GM23338 (cell line): Measurements from ENCODE around the gene MLST8. TPM values are rescaled to one million over a fixed set of nuclear protein-coding genes. Genes with fewer than 3 reads are reported as not detected.

Source experiments
- ATAC-seq: fragments of 200-7000 bp; cut with Tn5 transposase; 3 replicates; pipeline ENCODE4 v1.9.1; 2020
- DNase-seq: peaks from one replicate; pipeline ENCODE4 v3.0.0-alpha.2; 2015; ENCODE audit warnings: low spot score
- H2AFZ ChIP-seq: fragments of 200-600 bp; sonication (generic); 2 replicates; pipeline ENCODE4 v1.8.0; 2016; ENCODE audit warnings: antibody characterized with exemption, mild to moderate bottlenecking, moderate library complexity
- H3F3A ChIP-seq: fragments of 200-600 bp; sonication (generic); replicated peaks from 2 replicates; pipeline ENCODE4 v1.8.0; 2017; ENCODE audit warnings: antibody characterized with exemption, mixed run types, low read depth
- H3K27ac ChIP-seq: fragments of 200-600 bp; sonication (generic); 2 replicates; pipeline ENCODE4 v1.6.1; 2016; ENCODE audit warnings: low read depth
- H3K27me3 ChIP-seq: fragments of 200-600 bp; sonication (generic); 2 replicates; pipeline ENCODE4 v1.8.0; 2016; ENCODE audit warnings: mild to moderate bottlenecking, mixed run types, moderate library complexity; ENCODE audit not compliant: insufficient read depth
- H3K36me3 ChIP-seq: fragments of 200-600 bp; sonication (generic); 2 replicates; pipeline ENCODE4 v1.8.0; 2016; ENCODE audit warnings: mild to moderate bottlenecking; ENCODE audit not compliant: insufficient read depth
- H3K4me1 ChIP-seq: fragments of 200-600 bp; sonication (generic); 2 replicates; pipeline ENCODE4 v1.8.0; 2016; ENCODE audit warnings: mild to moderate bottlenecking, moderate library complexity; ENCODE audit not compliant: insufficient read depth
- H3K4me2 ChIP-seq: fragments of 200-600 bp; sonication (generic); 2 replicates; pipeline ENCODE4 v1.7.1; 2017; ENCODE audit warnings: mixed run types
- H3K4me3 ChIP-seq: fragments of 200-600 bp; sonication (generic); 2 replicates; pipeline ENCODE4 v1.6.1; 2016; ENCODE audit warnings: mixed run types
- H3K79me2 ChIP-seq: fragments of 200-600 bp; sonication (generic); replicated peaks from 2 replicates; pipeline ENCODE4 v1.8.0; 2017; ENCODE audit warnings: mild to moderate bottlenecking; ENCODE audit not compliant: insufficient read depth
- H3K9me2 ChIP-seq: fragments of 200-600 bp; sonication (generic); 2 replicates; pipeline ENCODE4 v1.8.0; 2017; ENCODE audit not compliant: insufficient read depth
- H4K20me1 ChIP-seq: fragments of 200-600 bp; sonication (generic); replicated peaks from 2 replicates; pipeline ENCODE4 v1.8.0; 2017; ENCODE audit warnings: mild to moderate bottlenecking; ENCODE audit not compliant: insufficient read depth
- H3K27ac Mint-ChIP-seq: 2 replicates; pipeline ENCODE4 v1.8.0; 2020; ENCODE audit warnings: inconsistent platforms, mild to moderate bottlenecking, moderate library complexity, mixed read lengths
- H3K27me3 Mint-ChIP-seq: 3 replicates; pipeline ENCODE4 v1.8.0; 2022; ENCODE audit warnings: low read depth, mild to moderate bottlenecking, moderate library complexity, mixed read lengths, inconsistent platforms; ENCODE audit not compliant: insufficient read depth, poor library complexity
- H3K36me3 Mint-ChIP-seq: 3 replicates; pipeline ENCODE4 v1.8.0; 2021; ENCODE audit warnings: low read depth, mild to moderate bottlenecking, inconsistent platforms, moderate library complexity, mixed read lengths
- H3K4me1 Mint-ChIP-seq: 3 replicates; pipeline ENCODE4 v1.8.0; 2020; ENCODE audit warnings: mild to moderate bottlenecking, inconsistent platforms, mixed read lengths
- H3K4me3 Mint-ChIP-seq: 3 replicates; pipeline ENCODE4 v1.8.0; 2021; ENCODE audit warnings: moderate library complexity, mild to moderate bottlenecking, inconsistent platforms, mixed read lengths
- H3K9me3 Mint-ChIP-seq: 3 replicates; pipeline ENCODE4 v1.8.0; 2020; ENCODE audit warnings: moderate library complexity, mild to moderate bottlenecking, inconsistent platforms, mixed read lengths
- CREB1 ChIP-seq: fragments of 250-450 bp; sonication (Bioruptor Pico); IDR thresholded peaks from 2 replicates; pipeline ENCODE4 v1.5.0; 2020; ENCODE audit warnings: low read depth, mild to moderate bottlenecking, moderate library complexity
- EZH2 ChIP-seq: fragments of 200-600 bp; sonication (generic); IDR thresholded peaks from one replicate; pipeline ENCODE4 v1.8.0; 2017; ENCODE audit warnings: antibody characterized with exemption, mild to moderate bottlenecking, low read depth; ENCODE audit not compliant: unreplicated experiment
- EZH2phosphoT487 ChIP-seq: fragments of 200-600 bp; sonication (generic); IDR thresholded peaks from one replicate; pipeline ENCODE4 v1.8.1; 2018; ENCODE audit warnings: antibody characterized with exemption; ENCODE audit not compliant: unreplicated experiment
- JUNB ChIP-seq: IDR thresholded peaks from one replicate; pipeline ENCODE4 v1.6.1; 2016; ENCODE audit warnings: antibody characterized with exemption; ENCODE audit not compliant: unreplicated experiment
- NANOG ChIP-seq: IDR thresholded peaks from 2 replicates; pipeline ENCODE4 v1.6.1; 2016; ENCODE audit warnings: antibody characterized with exemption, borderline replicate concordance
- POLR2AphosphoS5 ChIP-seq: IDR thresholded peaks from 2 replicates; pipeline ENCODE4 v1.6.1; 2016; ENCODE audit warnings: antibody characterized with exemption, low read depth
- STAT1 ChIP-seq: IDR thresholded peaks from one replicate; pipeline ENCODE4 v1.6.1; 2016; ENCODE audit warnings: antibody characterized with exemption; ENCODE audit not compliant: unreplicated experiment
- ZNF114 ChIP-seq: fragments of 250-450 bp; sonication (Bioruptor Pico); IDR thresholded peaks from 2 replicates; pipeline ENCODE4 v1.5.0; 2020; ENCODE audit warnings: mild to moderate bottlenecking, moderate library complexity
- ZNF331 ChIP-seq: fragments of 250-450 bp; sonication (Bioruptor Pico); IDR thresholded peaks from 2 replicates; pipeline ENCODE4 v1.5.0; 2020; ENCODE audit warnings: low read depth, mild to moderate bottlenecking, moderate library complexity
- polyA plus RNA-seq: library from polyadenylated mRNA; unstranded; fragments of >200 nt; fragmentation: Nextera tagmentation; extraction: Ambion mirVana; gene quantifications from 2 replicates; pipeline ENCODE4 v1.2.1, GENCODE V29; 2016
- total RNA-seq: library from RNA; depleted of rRNA; stranded (reverse); fragments of >200 nt; shearing (Covaris generic); gene quantifications from 2 replicates; pipeline ENCODE4 v1.2.3, GENCODE V29; 2014
- TF ChIP-seq, protein P1 (sequence below): IDR thresholded peaks from 2 replicates; pipeline ENCODE4 v1.6.1; 2016; ENCODE audit warnings: antibody characterized with exemption
- TF ChIP-seq, protein P2 (sequence below): fragments of 250-450 bp; sonication (Bioruptor Pico); IDR thresholded peaks from 2 replicates; pipeline ENCODE4 v1.5.0; 2020; ENCODE audit warnings: mild to moderate bottlenecking, moderate library complexity
- TF ChIP-seq, protein P3 (sequence below), 2 experiments: fragments of 200-600 bp in 1 of 2; sonication (generic) in 1 of 2; conservative IDR thresholded peaks; 2 replicates each; pipeline versions ENCODE4 v1.5.1 to v1.6.1; 2016 to 2017; ENCODE audit warnings: antibody characterized with exemption in 2 of 2, low read depth in 2 of 2, mild to moderate bottlenecking in 2 of 2, moderate library complexity in 1 of 2
- TF ChIP-seq, protein P4 (sequence below): IDR thresholded peaks from one replicate; pipeline ENCODE4 v1.6.1; 2018; ENCODE audit warnings: antibody characterized with exemption; ENCODE audit not compliant: unreplicated experiment

Gene MLST8
- total and polyA plus RNA-seq, 2 experiments from 2014 or later: 58.8 to 138 TPM

DNA sequence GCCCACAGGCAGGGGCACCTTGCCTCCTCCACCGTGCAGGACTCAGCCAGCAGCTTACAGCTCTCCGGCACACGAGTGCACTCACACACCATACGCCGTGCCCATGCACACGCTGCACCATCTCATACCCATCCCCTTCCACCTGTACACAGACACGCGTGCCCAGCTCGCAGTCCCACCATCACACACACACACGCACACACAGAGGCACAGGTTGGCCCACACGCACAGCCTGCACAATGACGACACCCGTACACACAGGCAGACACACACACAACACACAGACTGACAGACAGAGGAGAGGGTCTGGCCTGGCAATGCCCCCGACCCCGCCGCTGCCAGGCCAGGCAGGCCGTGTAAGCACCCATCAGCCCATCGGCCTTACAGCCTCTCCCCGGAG lies 20.9 kb upstream of the MLST8 start:
- H3K9me3 Mint-ChIP-seq: no peaks in the 10 kb centered on the region
- Histone ChIP-seq H3K27ac (no peak overlapping the region), H3K36me3 (no peaks in the 10 kb centered on the region)

More for the DNA sequence above, 20.9 kb upstream of the MLST8 start:
- H2AFZ ChIP-seq: no peak overlapping the region
- no peaks in the 10 kb centered on the region for H4K20me1 ChIP-seq
- no peaks in the 10 kb centered on the region for H3F3A ChIP-seq
- H3K36me3 Mint-ChIP-seq: no peaks in the 10 kb centered on the region; the same call in 2 of the 3 replicates
- H3K27ac Mint-ChIP-seq: no peak overlapping the region
- H3K4me2 ChIP-seq: no peak overlapping the region
- H3K4me1 Mint-ChIP-seq: peaks cover 6% of the 10 kb centered on the region
- no peak overlapping the region for H3K4me3 ChIP-seq
- H3K27me3 ChIP-seq: no peaks in the 10 kb centered on the region
- no peaks in the 10 kb centered on the region for H3K4me1 ChIP-seq
- TF ChIP-seq, protein P1, sequence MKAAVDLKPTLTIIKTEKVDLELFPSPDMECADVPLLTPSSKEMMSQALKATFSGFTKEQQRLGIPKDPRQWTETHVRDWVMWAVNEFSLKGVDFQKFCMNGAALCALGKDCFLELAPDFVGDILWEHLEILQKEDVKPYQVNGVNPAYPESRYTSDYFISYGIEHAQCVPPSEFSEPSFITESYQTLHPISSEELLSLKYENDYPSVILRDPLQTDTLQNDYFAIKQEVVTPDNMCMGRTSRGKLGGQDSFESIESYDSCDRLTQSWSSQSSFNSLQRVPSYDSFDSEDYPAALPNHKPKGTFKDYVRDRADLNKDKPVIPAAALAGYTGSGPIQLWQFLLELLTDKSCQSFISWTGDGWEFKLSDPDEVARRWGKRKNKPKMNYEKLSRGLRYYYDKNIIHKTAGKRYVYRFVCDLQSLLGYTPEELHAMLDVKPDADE: no peak
- TF ChIP-seq EZH2phosphoT487: no peak
- no peak for TF ChIP-seq NANOG
- TF ChIP-seq, protein P2, sequence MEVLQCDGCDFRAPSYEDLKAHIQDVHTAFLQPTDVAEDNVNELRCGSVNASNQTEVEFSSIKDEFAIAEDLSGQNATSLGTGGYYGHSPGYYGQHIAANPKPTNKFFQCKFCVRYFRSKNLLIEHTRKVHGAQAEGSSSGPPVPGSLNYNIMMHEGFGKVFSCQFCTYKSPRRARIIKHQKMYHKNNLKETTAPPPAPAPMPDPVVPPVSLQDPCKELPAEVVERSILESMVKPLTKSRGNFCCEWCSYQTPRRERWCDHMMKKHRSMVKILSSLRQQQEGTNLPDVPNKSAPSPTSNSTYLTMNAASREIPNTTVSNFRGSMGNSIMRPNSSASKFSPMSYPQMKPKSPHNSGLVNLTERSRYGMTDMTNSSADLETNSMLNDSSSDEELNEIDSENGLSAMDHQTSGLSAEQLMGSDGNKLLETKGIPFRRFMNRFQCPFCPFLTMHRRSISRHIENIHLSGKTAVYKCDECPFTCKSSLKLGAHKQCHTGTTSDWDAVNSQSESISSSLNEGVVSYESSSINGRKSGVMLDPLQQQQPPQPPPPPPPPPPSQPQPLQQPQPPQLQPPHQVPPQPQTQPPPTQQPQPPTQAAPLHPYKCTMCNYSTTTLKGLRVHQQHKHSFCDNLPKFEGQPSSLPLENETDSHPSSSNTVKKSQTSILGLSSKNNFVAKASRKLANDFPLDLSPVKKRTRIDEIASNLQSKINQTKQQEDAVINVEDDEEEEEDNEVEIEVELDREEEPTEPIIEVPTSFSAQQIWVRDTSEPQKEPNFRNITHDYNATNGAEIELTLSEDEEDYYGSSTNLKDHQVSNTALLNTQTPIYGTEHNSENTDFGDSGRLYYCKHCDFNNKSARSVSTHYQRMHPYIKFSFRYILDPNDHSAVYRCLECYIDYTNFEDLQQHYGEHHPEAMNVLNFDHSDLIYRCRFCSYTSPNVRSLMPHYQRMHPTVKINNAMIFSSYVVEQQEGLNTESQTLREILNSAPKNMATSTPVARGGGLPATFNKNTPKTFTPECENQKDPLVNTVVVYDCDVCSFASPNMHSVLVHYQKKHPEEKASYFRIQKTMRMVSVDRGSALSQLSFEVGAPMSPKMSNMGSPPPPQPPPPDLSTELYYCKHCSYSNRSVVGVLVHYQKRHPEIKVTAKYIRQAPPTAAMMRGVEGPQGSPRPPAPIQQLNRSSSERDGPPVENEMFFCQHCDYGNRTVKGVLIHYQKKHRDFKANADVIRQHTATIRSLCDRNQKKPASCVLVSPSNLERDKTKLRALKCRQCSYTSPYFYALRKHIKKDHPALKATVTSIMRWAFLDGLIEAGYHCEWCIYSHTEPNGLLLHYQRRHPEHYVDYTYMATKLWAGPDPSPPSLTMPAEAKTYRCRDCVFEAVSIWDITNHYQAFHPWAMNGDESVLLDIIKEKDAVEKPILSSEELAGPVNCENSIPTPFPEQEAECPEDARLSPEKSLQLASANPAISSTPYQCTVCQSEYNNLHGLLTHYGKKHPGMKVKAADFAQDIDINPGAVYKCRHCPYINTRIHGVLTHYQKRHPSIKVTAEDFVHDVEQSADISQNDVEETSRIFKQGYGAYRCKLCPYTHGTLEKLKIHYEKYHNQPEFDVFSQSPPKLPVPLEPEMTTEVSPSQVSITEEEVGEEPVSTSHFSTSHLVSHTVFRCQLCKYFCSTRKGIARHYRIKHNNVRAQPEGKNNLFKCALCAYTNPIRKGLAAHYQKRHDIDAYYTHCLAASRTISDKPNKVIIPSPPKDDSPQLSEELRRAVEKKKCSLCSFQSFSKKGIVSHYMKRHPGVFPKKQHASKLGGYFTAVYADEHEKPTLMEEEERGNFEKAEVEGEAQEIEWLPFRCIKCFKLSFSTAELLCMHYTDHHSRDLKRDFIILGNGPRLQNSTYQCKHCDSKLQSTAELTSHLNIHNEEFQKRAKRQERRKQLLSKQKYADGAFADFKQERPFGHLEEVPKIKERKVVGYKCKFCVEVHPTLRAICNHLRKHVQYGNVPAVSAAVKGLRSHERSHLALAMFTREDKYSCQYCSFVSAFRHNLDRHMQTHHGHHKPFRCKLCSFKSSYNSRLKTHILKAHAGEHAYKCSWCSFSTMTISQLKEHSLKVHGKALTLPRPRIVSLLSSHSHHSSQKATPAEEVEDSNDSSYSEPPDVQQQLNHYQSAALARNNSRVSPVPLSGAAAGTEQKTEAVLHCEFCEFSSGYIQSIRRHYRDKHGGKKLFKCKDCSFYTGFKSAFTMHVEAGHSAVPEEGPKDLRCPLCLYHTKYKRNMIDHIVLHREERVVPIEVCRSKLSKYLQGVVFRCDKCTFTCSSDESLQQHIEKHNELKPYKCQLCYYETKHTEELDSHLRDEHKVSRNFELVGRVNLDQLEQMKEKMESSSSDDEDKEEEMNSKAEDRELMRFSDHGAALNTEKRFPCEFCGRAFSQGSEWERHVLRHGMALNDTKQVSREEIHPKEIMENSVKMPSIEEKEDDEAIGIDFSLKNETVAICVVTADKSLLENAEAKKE: no peak
- no peak for TF ChIP-seq POLR2AphosphoS5
- no peak for TF ChIP-seq JUNB
- TF ChIP-seq, protein P3, sequence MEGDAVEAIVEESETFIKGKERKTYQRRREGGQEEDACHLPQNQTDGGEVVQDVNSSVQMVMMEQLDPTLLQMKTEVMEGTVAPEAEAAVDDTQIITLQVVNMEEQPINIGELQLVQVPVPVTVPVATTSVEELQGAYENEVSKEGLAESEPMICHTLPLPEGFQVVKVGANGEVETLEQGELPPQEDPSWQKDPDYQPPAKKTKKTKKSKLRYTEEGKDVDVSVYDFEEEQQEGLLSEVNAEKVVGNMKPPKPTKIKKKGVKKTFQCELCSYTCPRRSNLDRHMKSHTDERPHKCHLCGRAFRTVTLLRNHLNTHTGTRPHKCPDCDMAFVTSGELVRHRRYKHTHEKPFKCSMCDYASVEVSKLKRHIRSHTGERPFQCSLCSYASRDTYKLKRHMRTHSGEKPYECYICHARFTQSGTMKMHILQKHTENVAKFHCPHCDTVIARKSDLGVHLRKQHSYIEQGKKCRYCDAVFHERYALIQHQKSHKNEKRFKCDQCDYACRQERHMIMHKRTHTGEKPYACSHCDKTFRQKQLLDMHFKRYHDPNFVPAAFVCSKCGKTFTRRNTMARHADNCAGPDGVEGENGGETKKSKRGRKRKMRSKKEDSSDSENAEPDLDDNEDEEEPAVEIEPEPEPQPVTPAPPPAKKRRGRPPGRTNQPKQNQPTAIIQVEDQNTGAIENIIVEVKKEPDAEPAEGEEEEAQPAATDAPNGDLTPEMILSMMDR (conservative IDR thresholded peaks at IDR 0.05; ENCODE audit: low read depth in 2 of 2): no peak
- no peak for TF ChIP-seq STAT1
- no peak for TF ChIP-seq EZH2
- TF ChIP-seq ZNF114: no peak
- no peak for TF ChIP-seq ZNF331 (CRISPR knock-in tag)
- no peak for TF ChIP-seq CREB1
- TF ChIP-seq, protein P4, sequence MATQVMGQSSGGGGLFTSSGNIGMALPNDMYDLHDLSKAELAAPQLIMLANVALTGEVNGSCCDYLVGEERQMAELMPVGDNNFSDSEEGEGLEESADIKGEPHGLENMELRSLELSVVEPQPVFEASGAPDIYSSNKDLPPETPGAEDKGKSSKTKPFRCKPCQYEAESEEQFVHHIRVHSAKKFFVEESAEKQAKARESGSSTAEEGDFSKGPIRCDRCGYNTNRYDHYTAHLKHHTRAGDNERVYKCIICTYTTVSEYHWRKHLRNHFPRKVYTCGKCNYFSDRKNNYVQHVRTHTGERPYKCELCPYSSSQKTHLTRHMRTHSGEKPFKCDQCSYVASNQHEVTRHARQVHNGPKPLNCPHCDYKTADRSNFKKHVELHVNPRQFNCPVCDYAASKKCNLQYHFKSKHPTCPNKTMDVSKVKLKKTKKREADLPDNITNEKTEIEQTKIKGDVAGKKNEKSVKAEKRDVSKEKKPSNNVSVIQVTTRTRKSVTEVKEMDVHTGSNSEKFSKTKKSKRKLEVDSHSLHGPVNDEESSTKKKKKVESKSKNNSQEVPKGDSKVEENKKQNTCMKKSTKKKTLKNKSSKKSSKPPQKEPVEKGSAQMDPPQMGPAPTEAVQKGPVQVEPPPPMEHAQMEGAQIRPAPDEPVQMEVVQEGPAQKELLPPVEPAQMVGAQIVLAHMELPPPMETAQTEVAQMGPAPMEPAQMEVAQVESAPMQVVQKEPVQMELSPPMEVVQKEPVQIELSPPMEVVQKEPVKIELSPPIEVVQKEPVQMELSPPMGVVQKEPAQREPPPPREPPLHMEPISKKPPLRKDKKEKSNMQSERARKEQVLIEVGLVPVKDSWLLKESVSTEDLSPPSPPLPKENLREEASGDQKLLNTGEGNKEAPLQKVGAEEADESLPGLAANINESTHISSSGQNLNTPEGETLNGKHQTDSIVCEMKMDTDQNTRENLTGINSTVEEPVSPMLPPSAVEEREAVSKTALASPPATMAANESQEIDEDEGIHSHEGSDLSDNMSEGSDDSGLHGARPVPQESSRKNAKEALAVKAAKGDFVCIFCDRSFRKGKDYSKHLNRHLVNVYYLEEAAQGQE: no peak
- peaks cover 15% of the 10 kb centered on the region for H3K27me3 Mint-ChIP-seq
- no peak for DNase-seq
- no peaks in the 10 kb centered on the region for H3K79me2 ChIP-seq
- no peak overlapping the region for H3K4me3 Mint-ChIP-seq
- ATAC-seq: no peak
- H3K9me2 ChIP-seq: no peaks in the 10 kb centered on the region
